GM23338 (cell line): ENCODE results near the gene JAKMIP1. TPM values are rescaled to one million over a fixed set of nuclear protein-coding genes. Genes with fewer than 3 reads are reported as not detected.

ENCODE experiments used
- ATAC-seq: fragments of 200-7000 bp; cut with Tn5 transposase; 3 replicates; pipeline ENCODE4 v1.9.1; 2020
- DNase-seq: peaks from one replicate; pipeline ENCODE4 v3.0.0-alpha.2; 2015; ENCODE audit warnings: low spot score
- H2AFZ ChIP-seq: fragments of 200-600 bp; sonication (generic); 2 replicates; pipeline ENCODE4 v1.8.0; 2016; ENCODE audit warnings: antibody characterized with exemption, mild to moderate bottlenecking, moderate library complexity
- H3F3A ChIP-seq: fragments of 200-600 bp; sonication (generic); replicated peaks from 2 replicates; pipeline ENCODE4 v1.8.0; 2017; ENCODE audit warnings: antibody characterized with exemption, mixed run types, low read depth
- H3K27ac ChIP-seq: fragments of 200-600 bp; sonication (generic); 2 replicates; pipeline ENCODE4 v1.6.1; 2016; ENCODE audit warnings: low read depth
- H3K27me3 ChIP-seq: fragments of 200-600 bp; sonication (generic); 2 replicates; pipeline ENCODE4 v1.8.0; 2016; ENCODE audit warnings: mild to moderate bottlenecking, mixed run types, moderate library complexity; ENCODE audit not compliant: insufficient read depth
- H3K36me3 ChIP-seq: fragments of 200-600 bp; sonication (generic); 2 replicates; pipeline ENCODE4 v1.8.0; 2016; ENCODE audit warnings: mild to moderate bottlenecking; ENCODE audit not compliant: insufficient read depth
- H3K4me1 ChIP-seq: fragments of 200-600 bp; sonication (generic); 2 replicates; pipeline ENCODE4 v1.8.0; 2016; ENCODE audit warnings: mild to moderate bottlenecking, moderate library complexity; ENCODE audit not compliant: insufficient read depth
- H3K4me2 ChIP-seq: fragments of 200-600 bp; sonication (generic); 2 replicates; pipeline ENCODE4 v1.7.1; 2017; ENCODE audit warnings: mixed run types
- H3K4me3 ChIP-seq: fragments of 200-600 bp; sonication (generic); 2 replicates; pipeline ENCODE4 v1.6.1; 2016; ENCODE audit warnings: mixed run types
- H3K79me2 ChIP-seq: fragments of 200-600 bp; sonication (generic); replicated peaks from 2 replicates; pipeline ENCODE4 v1.8.0; 2017; ENCODE audit warnings: mild to moderate bottlenecking; ENCODE audit not compliant: insufficient read depth
- H3K9me2 ChIP-seq: fragments of 200-600 bp; sonication (generic); 2 replicates; pipeline ENCODE4 v1.8.0; 2017; ENCODE audit not compliant: insufficient read depth
- H4K20me1 ChIP-seq: fragments of 200-600 bp; sonication (generic); replicated peaks from 2 replicates; pipeline ENCODE4 v1.8.0; 2017; ENCODE audit warnings: mild to moderate bottlenecking; ENCODE audit not compliant: insufficient read depth
- H3K27ac Mint-ChIP-seq: 2 replicates; pipeline ENCODE4 v1.8.0; 2020; ENCODE audit warnings: inconsistent platforms, mild to moderate bottlenecking, moderate library complexity, mixed read lengths
- H3K27me3 Mint-ChIP-seq: 3 replicates; pipeline ENCODE4 v1.8.0; 2022; ENCODE audit warnings: low read depth, mild to moderate bottlenecking, moderate library complexity, mixed read lengths, inconsistent platforms; ENCODE audit not compliant: insufficient read depth, poor library complexity
- H3K36me3 Mint-ChIP-seq: 3 replicates; pipeline ENCODE4 v1.8.0; 2021; ENCODE audit warnings: low read depth, mild to moderate bottlenecking, inconsistent platforms, moderate library complexity, mixed read lengths
- H3K4me1 Mint-ChIP-seq: 3 replicates; pipeline ENCODE4 v1.8.0; 2020; ENCODE audit warnings: mild to moderate bottlenecking, inconsistent platforms, mixed read lengths
- H3K4me3 Mint-ChIP-seq: 3 replicates; pipeline ENCODE4 v1.8.0; 2021; ENCODE audit warnings: moderate library complexity, mild to moderate bottlenecking, inconsistent platforms, mixed read lengths
- H3K9me3 Mint-ChIP-seq: 3 replicates; pipeline ENCODE4 v1.8.0; 2020; ENCODE audit warnings: moderate library complexity, mild to moderate bottlenecking, inconsistent platforms, mixed read lengths
- CTCF ChIP-seq, 2 experiments: fragments of 200-600 bp in 1 of 2; sonication (generic) in 1 of 2; conservative IDR thresholded peaks; 2 replicates each; pipeline versions ENCODE4 v1.5.1 to v1.6.1; 2016 to 2017; ENCODE audit warnings: antibody characterized with exemption in 2 of 2, low read depth in 2 of 2, mild to moderate bottlenecking in 2 of 2, moderate library complexity in 1 of 2
- ETS1 ChIP-seq: IDR thresholded peaks from 2 replicates; pipeline ENCODE4 v1.6.1; 2016; ENCODE audit warnings: antibody characterized with exemption
- EZH2 ChIP-seq: fragments of 200-600 bp; sonication (generic); IDR thresholded peaks from one replicate; pipeline ENCODE4 v1.8.0; 2017; ENCODE audit warnings: antibody characterized with exemption, mild to moderate bottlenecking, low read depth; ENCODE audit not compliant: unreplicated experiment
- EZH2phosphoT487 ChIP-seq: fragments of 200-600 bp; sonication (generic); IDR thresholded peaks from one replicate; pipeline ENCODE4 v1.8.1; 2018; ENCODE audit warnings: antibody characterized with exemption; ENCODE audit not compliant: unreplicated experiment
- JUNB ChIP-seq: IDR thresholded peaks from one replicate; pipeline ENCODE4 v1.6.1; 2016; ENCODE audit warnings: antibody characterized with exemption; ENCODE audit not compliant: unreplicated experiment
- NANOG ChIP-seq: IDR thresholded peaks from 2 replicates; pipeline ENCODE4 v1.6.1; 2016; ENCODE audit warnings: antibody characterized with exemption, borderline replicate concordance
- POLR2AphosphoS5 ChIP-seq: IDR thresholded peaks from 2 replicates; pipeline ENCODE4 v1.6.1; 2016; ENCODE audit warnings: antibody characterized with exemption, low read depth
- ZNF114 ChIP-seq: fragments of 250-450 bp; sonication (Bioruptor Pico); IDR thresholded peaks from 2 replicates; pipeline ENCODE4 v1.5.0; 2020; ENCODE audit warnings: mild to moderate bottlenecking, moderate library complexity
- ZNF462 ChIP-seq: fragments of 250-450 bp; sonication (Bioruptor Pico); IDR thresholded peaks from 2 replicates; pipeline ENCODE4 v1.5.0; 2020; ENCODE audit warnings: mild to moderate bottlenecking, moderate library complexity
- polyA plus RNA-seq: library from polyadenylated mRNA; unstranded; fragments of >200 nt; fragmentation: Nextera tagmentation; extraction: Ambion mirVana; gene quantifications from 2 replicates; pipeline ENCODE4 v1.2.1, GENCODE V29; 2016
- total RNA-seq: library from RNA; depleted of rRNA; stranded (reverse); fragments of >200 nt; shearing (Covaris generic); gene quantifications from 2 replicates; pipeline ENCODE4 v1.2.3, GENCODE V29; 2014
- TF ChIP-seq, protein P1 (sequence below): IDR thresholded peaks from one replicate; pipeline ENCODE4 v1.6.1; 2018; ENCODE audit warnings: antibody characterized with exemption; ENCODE audit not compliant: unreplicated experiment

JAKMIP1 gene
- total and polyA plus RNA-seq, 2 experiments from 2014 or later = 4.6 to 5.1 TPM

- no peak overlapping the region for H2AFZ ChIP-seq
- H3K4me3 ChIP-seq = no peak overlapping the region
- no peak overlapping the region for H3K27ac ChIP-seq
- Mint-ChIP-seq H3K4me3 (no peak overlapping the region), H3K27me3 (peaks cover 18% of the 10 kb centered on the region), H3K27ac (no peak overlapping the region), H3K36me3 (no peaks in the 10 kb centered on the region), H3K4me1 (peaks cover 25% of the 10 kb centered on the region), H3K9me3 (no peaks in the 10 kb centered on the region; the same call in 2 of the 3 replicates)
- H3K79me2 ChIP-seq = no peaks in the 10 kb centered on the region
- H3K9me2 ChIP-seq = no peaks in the 10 kb centered on the region
- no peaks in the 10 kb centered on the region for H4K20me1 ChIP-seq
- ATAC-seq (no peak), DNase-seq (no peak)
- H3F3A ChIP-seq = no peaks in the 10 kb centered on the region
- H3K4me2 ChIP-seq = no peak overlapping the region
- no peaks in the 10 kb centered on the region for H3K36me3 ChIP-seq
- no peaks in the 10 kb centered on the region for H3K27me3 ChIP-seq
- TF ChIP-seq EZH2 = no peak
- no peak for TF ChIP-seq CTCF (conservative IDR thresholded peaks at IDR 0.05; ENCODE audit: low read depth in 2 of 2)
- TF ChIP-seq, protein P1, sequence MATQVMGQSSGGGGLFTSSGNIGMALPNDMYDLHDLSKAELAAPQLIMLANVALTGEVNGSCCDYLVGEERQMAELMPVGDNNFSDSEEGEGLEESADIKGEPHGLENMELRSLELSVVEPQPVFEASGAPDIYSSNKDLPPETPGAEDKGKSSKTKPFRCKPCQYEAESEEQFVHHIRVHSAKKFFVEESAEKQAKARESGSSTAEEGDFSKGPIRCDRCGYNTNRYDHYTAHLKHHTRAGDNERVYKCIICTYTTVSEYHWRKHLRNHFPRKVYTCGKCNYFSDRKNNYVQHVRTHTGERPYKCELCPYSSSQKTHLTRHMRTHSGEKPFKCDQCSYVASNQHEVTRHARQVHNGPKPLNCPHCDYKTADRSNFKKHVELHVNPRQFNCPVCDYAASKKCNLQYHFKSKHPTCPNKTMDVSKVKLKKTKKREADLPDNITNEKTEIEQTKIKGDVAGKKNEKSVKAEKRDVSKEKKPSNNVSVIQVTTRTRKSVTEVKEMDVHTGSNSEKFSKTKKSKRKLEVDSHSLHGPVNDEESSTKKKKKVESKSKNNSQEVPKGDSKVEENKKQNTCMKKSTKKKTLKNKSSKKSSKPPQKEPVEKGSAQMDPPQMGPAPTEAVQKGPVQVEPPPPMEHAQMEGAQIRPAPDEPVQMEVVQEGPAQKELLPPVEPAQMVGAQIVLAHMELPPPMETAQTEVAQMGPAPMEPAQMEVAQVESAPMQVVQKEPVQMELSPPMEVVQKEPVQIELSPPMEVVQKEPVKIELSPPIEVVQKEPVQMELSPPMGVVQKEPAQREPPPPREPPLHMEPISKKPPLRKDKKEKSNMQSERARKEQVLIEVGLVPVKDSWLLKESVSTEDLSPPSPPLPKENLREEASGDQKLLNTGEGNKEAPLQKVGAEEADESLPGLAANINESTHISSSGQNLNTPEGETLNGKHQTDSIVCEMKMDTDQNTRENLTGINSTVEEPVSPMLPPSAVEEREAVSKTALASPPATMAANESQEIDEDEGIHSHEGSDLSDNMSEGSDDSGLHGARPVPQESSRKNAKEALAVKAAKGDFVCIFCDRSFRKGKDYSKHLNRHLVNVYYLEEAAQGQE = no peak
- no peak for TF ChIP-seq ETS1
- no peak for TF ChIP-seq EZH2phosphoT487
- no peak for TF ChIP-seq POLR2AphosphoS5
- TF ChIP-seq ZNF462 = no peak
- TF ChIP-seq JUNB = no peak
- no peak for TF ChIP-seq NANOG
- no peak for TF ChIP-seq ZNF114
- H3K4me1 ChIP-seq = peaks cover 7% of the 10 kb centered on the region; the same call in 1 of the 2 replicates
Observed at GRCh38 chr4:6009452-6009851, 190.9 kb downstream of the JAKMIP1 start.
